HEK293 (cell line): ENCODE data around the gene ZFHX3.

Experiments used
- GLI4 ChIP-seq: fragments of 450-650 bp; formaldehyde crosslinking; IDR thresholded peaks from 2 replicates; pipeline ENCODE4 v1.5.1; 2016; ENCODE audit warnings: missing biosample characterization, missing genetic modification characterization
- GLIS1 ChIP-seq: fragments of 450-650 bp; formaldehyde crosslinking; IDR thresholded peaks from 2 replicates; pipeline ENCODE4 v1.5.1; 2016; ENCODE audit warnings: missing biosample characterization, missing genetic modification characterization
- KLF9 ChIP-seq: fragments of 450-650 bp; formaldehyde crosslinking; IDR thresholded peaks from 2 replicates; pipeline ENCODE4 v1.5.1; 2016; ENCODE audit warnings: missing biosample characterization, missing genetic modification characterization, low read depth
- PRDM1 ChIP-seq: fragments of 450-650 bp; formaldehyde crosslinking; IDR thresholded peaks from 2 replicates; pipeline ENCODE4; 2016; ENCODE audit warnings: missing biosample characterization, missing genetic modification characterization
- SCRT2 ChIP-seq: fragments of 450-650 bp; formaldehyde crosslinking; IDR thresholded peaks from 2 replicates; pipeline ENCODE4 v1.5.1; 2016; ENCODE audit warnings: missing biosample characterization, missing genetic modification characterization
- ZBTB8A ChIP-seq: fragments of 450-650 bp; formaldehyde crosslinking; IDR thresholded peaks from 2 replicates; pipeline ENCODE4 v1.5.1; 2016; ENCODE audit warnings: missing biosample characterization, missing genetic modification characterization
- ZEB2 ChIP-seq: fragments of 450-650 bp; formaldehyde crosslinking; IDR thresholded peaks from 2 replicates; pipeline ENCODE4 v1.5.1; 2016; ENCODE audit warnings: missing biosample characterization, missing genetic modification characterization
- ZFHX2 ChIP-seq: fragments of 450-650 bp; formaldehyde crosslinking; conservative IDR thresholded peaks from 2 replicates; pipeline ENCODE4 v1.5.1; 2016; ENCODE audit warnings: missing biosample characterization, missing genetic modification characterization
- ZNF121 ChIP-seq: fragments of 450-650 bp; formaldehyde crosslinking; IDR thresholded peaks from 2 replicates; pipeline ENCODE4 v1.5.1; 2016; ENCODE audit warnings: missing biosample characterization, missing genetic modification characterization
- ZNF366 ChIP-seq: fragments of 450-650 bp; formaldehyde crosslinking; conservative IDR thresholded peaks from 2 replicates; pipeline ENCODE4 v1.5.1; 2016; ENCODE audit warnings: missing biosample characterization, missing genetic modification characterization
- ZNF391 ChIP-seq: fragments of 450-650 bp; formaldehyde crosslinking; IDR thresholded peaks from 2 replicates; pipeline ENCODE4 v1.5.1; 2016; ENCODE audit warnings: low read depth, missing biosample characterization, missing genetic modification characterization, borderline replicate concordance
- ZNF394 ChIP-seq: fragments of 450-650 bp; formaldehyde crosslinking; IDR thresholded peaks from 2 replicates; pipeline ENCODE4 v1.5.1; 2016; ENCODE audit warnings: missing biosample characterization, missing genetic modification characterization, mild to moderate bottlenecking, moderate library complexity, borderline replicate concordance
- ZNF473 ChIP-seq: fragments of 450-650 bp; formaldehyde crosslinking; IDR thresholded peaks from 2 replicates; pipeline ENCODE4 v1.5.1; 2017; ENCODE audit warnings: missing biosample characterization, missing genetic modification characterization
- ZNF623 ChIP-seq: fragments of 450-650 bp; formaldehyde crosslinking; IDR thresholded peaks from 2 replicates; pipeline ENCODE4 v1.5.1; 2016; ENCODE audit warnings: missing biosample characterization, missing genetic modification characterization
- ZNF830 ChIP-seq: fragments of 450-650 bp; IDR thresholded peaks from 2 replicates; pipeline ENCODE4 v1.5.0; 2018; ENCODE audit warnings: missing biosample characterization, missing genetic modification characterization, low read depth, mild to moderate bottlenecking, moderate library complexity
- TF ChIP-seq, protein P1 (sequence below): fragments of 450-650 bp; formaldehyde crosslinking; IDR thresholded peaks from 2 replicates; pipeline ENCODE4 v1.5.1; 2017; ENCODE audit warnings: missing biosample characterization, missing genetic modification characterization
- TF ChIP-seq, protein P2 (sequence below): fragments of 450-650 bp; formaldehyde crosslinking; IDR thresholded peaks from 2 replicates; pipeline ENCODE4 v1.5.1; 2016; ENCODE audit warnings: missing biosample characterization, missing genetic modification characterization
- TF ChIP-seq, protein P3 (sequence below): fragments of 450-650 bp; formaldehyde crosslinking; IDR thresholded peaks from 2 replicates; pipeline ENCODE4 v1.5.1; 2016; ENCODE audit warnings: missing biosample characterization, missing genetic modification characterization, borderline replicate concordance
- TF ChIP-seq, protein P4 (sequence below): fragments of 450-650 bp; formaldehyde crosslinking; IDR thresholded peaks from 2 replicates; pipeline ENCODE4 v1.5.1; 2016; ENCODE audit warnings: missing biosample characterization, missing genetic modification characterization
- TF ChIP-seq, protein P5 (sequence below): fragments of 450-650 bp; formaldehyde crosslinking; IDR thresholded peaks from 2 replicates; pipeline ENCODE4 v1.5.1; 2016; ENCODE audit warnings: missing biosample characterization, missing genetic modification characterization, low read depth
- TF ChIP-seq, protein P6 (sequence below): fragments of 450-650 bp; formaldehyde crosslinking; IDR thresholded peaks from 2 replicates; pipeline ENCODE4 v1.5.1; 2016; ENCODE audit warnings: missing biosample characterization, missing genetic modification characterization
- TF ChIP-seq, protein P7 (sequence below): fragments of 450-650 bp; formaldehyde crosslinking; IDR thresholded peaks from 2 replicates; pipeline ENCODE4 v1.5.1; 2016; ENCODE audit warnings: missing biosample characterization, missing genetic modification characterization
- TF ChIP-seq, protein P8 (sequence below): fragments of 450-650 bp; formaldehyde crosslinking; IDR thresholded peaks from 2 replicates; pipeline ENCODE4 v1.5.1; 2016; ENCODE audit warnings: missing biosample characterization, missing genetic modification characterization

ZFHX3 gene

DNA sequence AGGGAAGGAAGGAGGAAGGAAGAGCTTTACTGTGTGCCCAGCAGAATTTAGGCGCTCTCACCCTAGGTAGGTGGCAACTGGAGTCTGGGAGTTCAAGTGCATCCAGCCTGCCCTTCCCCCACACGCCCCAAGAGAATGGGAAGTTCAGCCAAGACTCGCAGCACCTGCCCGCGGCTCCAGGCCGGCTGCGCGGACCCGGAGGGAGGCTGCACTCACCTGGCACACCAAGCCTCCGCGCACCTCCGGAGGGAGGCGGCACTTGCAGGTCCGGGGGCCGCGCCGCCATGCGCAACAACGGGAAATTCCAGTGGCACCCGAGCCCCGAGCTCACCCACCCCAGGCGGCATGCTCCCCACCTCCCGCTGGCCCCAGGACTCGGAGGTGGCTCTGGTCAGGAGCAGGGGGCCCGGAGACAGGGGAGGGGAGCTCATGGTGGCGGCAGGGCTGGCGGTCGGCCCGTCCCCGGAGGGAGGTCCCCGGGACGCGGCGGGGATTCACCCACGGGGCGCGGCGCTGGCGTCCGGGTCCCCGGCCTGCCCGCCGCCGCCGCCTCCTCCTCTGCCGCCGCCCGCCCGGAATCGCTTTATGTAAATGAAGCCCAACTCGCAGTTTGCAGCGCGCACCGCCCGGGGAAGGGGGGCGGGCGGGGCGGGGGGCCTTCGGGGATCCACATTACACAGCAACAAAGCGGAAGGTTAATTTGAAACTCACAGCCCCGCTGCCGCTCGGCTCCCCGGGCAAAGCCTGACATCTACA is at the start of gene ZFHX3 (continued):
- TF ChIP-seq, protein P1, sequence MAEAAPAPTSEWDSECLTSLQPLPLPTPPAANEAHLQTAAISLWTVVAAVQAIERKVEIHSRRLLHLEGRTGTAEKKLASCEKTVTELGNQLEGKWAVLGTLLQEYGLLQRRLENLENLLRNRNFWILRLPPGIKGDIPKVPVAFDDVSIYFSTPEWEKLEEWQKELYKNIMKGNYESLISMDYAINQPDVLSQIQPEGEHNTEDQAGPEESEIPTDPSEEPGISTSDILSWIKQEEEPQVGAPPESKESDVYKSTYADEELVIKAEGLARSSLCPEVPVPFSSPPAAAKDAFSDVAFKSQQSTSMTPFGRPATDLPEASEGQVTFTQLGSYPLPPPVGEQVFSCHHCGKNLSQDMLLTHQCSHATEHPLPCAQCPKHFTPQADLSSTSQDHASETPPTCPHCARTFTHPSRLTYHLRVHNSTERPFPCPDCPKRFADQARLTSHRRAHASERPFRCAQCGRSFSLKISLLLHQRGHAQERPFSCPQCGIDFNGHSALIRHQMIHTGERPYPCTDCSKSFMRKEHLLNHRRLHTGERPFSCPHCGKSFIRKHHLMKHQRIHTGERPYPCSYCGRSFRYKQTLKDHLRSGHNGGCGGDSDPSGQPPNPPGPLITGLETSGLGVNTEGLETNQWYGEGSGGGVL (tag by site-specific recombination) = peak; percentile 68
- TF ChIP-seq ZBTB8A (tag by site-specific recombination) = peak; percentile 69
- TF ChIP-seq, protein P2, sequence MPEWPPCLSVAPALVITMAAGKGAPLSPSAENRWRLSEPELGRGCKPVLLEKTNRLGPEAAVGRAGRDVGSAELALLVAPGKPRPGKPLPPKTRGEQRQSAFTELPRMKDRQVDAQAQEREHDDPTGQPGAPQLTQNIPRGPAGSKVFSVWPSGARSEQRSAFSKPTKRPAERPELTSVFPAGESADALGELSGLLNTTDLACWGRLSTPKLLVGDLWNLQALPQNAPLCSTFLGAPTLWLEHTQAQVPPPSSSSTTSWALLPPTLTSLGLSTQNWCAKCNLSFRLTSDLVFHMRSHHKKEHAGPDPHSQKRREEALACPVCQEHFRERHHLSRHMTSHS (tag by site-specific recombination) = no peak
- TF ChIP-seq, protein P3, sequence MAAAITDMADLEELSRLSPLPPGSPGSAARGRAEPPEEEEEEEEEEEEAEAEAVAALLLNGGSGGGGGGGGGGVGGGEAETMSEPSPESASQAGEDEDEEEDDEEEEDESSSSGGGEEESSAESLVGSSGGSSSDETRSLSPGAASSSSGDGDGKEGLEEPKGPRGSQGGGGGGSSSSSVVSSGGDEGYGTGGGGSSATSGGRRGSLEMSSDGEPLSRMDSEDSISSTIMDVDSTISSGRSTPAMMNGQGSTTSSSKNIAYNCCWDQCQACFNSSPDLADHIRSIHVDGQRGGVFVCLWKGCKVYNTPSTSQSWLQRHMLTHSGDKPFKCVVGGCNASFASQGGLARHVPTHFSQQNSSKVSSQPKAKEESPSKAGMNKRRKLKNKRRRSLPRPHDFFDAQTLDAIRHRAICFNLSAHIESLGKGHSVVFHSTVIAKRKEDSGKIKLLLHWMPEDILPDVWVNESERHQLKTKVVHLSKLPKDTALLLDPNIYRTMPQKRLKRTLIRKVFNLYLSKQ (tag by site-specific recombination) = no peak
- TF ChIP-seq GLIS1 = peak; percentile 85
- peak; percentile 81 for TF ChIP-seq ZNF366
- TF ChIP-seq, protein P4, sequence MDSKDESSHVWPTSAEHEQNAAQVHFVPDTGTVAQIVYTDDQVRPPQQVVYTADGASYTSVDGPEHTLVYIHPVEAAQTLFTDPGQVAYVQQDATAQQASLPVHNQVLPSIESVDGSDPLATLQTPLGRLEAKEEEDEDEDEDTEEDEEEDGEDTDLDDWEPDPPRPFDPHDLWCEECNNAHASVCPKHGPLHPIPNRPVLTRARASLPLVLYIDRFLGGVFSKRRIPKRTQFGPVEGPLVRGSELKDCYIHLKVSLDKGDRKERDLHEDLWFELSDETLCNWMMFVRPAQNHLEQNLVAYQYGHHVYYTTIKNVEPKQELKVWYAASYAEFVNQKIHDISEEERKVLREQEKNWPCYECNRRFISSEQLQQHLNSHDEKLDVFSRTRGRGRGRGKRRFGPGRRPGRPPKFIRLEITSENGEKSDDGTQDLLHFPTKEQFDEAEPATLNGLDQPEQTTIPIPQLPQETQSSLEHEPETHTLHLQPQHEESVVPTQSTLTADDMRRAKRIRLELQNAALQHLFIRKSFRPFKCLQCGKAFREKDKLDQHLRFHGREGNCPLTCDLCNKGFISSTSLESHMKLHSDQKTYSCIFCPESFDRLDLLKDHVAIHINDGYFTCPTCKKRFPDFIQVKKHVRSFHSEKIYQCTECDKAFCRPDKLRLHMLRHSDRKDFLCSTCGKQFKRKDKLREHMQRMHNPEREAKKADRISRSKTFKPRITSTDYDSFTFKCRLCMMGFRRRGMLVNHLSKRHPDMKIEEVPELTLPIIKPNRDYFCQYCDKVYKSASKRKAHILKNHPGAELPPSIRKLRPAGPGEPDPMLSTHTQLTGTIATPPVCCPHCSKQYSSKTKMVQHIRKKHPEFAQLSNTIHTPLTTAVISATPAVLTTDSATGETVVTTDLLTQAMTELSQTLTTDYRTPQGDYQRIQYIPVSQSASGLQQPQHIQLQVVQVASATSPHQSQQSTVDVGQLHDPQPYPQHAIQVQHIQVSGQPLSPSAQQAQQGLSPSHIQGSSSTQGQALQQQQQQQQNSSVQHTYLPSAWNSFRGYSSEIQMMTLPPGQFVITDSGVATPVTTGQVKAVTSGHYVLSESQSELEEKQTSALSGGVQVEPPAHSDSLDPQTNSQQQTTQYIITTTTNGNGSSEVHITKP (tag by site-specific recombination) = peak; percentile 62
- no peak for TF ChIP-seq ZNF473
- TF ChIP-seq ZFHX2 (tag by site-specific recombination) = peak; percentile 25; the same call in 1 of the 2 replicates
- no peak for TF ChIP-seq ZNF830 (tag by site-specific recombination)
- TF ChIP-seq KLF9 (tag by site-specific recombination) = 0 out of 2 replicates have a peak, but pooled peaks have one; percentile 19
- TF ChIP-seq ZNF623 = no peak
- peak; percentile 35; the same call in 1 of the 2 replicates for TF ChIP-seq SCRT2
- TF ChIP-seq, protein P5, sequence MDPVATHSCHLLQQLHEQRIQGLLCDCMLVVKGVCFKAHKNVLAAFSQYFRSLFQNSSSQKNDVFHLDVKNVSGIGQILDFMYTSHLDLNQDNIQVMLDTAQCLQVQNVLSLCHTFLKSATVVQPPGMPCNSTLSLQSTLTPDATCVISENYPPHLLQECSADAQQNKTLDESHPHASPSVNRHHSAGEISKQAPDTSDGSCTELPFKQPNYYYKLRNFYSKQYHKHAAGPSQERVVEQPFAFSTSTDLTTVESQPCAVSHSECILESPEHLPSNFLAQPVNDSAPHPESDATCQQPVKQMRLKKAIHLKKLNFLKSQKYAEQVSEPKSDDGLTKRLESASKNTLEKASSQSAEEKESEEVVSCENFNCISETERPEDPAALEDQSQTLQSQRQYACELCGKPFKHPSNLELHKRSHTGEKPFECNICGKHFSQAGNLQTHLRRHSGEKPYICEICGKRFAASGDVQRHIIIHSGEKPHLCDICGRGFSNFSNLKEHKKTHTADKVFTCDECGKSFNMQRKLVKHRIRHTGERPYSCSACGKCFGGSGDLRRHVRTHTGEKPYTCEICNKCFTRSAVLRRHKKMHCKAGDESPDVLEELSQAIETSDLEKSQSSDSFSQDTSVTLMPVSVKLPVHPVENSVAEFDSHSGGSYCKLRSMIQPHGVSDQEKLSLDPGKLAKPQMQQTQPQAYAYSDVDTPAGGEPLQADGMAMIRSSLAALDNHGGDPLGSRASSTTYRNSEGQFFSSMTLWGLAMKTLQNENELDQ (tag by site-specific recombination) = no peak
- TF ChIP-seq ZNF391 = 0 out of 2 replicates have a peak, but pooled peaks have one; percentile 22
- no peak for TF ChIP-seq ZNF121 (tag by site-specific recombination)
- TF ChIP-seq ZNF394 = no peak
- no peak for TF ChIP-seq GLI4 (tag by site-specific recombination)
- TF ChIP-seq, protein P6, sequence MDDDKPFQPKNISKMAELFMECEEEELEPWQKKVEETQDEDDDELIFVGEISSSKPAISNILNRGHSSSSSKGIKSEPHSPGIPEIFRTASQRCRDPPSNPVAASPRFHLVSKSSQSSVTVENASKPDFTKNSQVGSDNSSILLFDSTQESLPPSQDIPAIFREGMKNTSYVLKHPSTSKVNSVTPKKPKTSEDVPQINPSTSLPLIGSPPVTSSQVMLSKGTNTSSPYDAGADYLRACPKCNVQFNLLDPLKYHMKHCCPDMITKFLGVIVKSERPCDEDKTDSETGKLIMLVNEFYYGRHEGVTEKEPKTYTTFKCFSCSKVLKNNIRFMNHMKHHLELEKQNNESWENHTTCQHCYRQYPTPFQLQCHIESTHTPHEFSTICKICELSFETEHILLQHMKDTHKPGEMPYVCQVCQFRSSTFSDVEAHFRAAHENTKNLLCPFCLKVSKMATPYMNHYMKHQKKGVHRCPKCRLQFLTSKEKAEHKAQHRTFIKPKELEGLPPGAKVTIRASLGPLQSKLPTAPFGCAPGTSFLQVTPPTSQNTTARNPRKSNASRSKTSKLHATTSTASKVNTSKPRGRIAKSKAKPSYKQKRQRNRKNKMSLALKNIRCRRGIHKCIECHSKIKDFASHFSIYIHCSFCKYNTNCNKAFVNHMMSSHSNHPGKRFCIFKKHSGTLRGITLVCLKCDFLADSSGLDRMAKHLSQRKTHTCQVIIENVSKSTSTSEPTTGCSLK (tag by site-specific recombination) = no peak
- TF ChIP-seq, protein P7, sequence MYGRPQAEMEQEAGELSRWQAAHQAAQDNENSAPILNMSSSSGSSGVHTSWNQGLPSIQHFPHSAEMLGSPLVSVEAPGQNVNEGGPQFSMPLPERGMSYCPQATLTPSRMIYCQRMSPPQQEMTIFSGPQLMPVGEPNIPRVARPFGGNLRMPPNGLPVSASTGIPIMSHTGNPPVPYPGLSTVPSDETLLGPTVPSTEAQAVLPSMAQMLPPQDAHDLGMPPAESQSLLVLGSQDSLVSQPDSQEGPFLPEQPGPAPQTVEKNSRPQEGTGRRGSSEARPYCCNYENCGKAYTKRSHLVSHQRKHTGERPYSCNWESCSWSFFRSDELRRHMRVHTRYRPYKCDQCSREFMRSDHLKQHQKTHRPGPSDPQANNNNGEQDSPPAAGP (tag by site-specific recombination) = 0 out of 2 replicates have a peak, but pooled peaks have one; percentile 57
- TF ChIP-seq ZEB2 = peak; percentile 71
- TF ChIP-seq PRDM1 (tag by site-specific recombination) = peak; percentile 68
- TF ChIP-seq, protein P8, sequence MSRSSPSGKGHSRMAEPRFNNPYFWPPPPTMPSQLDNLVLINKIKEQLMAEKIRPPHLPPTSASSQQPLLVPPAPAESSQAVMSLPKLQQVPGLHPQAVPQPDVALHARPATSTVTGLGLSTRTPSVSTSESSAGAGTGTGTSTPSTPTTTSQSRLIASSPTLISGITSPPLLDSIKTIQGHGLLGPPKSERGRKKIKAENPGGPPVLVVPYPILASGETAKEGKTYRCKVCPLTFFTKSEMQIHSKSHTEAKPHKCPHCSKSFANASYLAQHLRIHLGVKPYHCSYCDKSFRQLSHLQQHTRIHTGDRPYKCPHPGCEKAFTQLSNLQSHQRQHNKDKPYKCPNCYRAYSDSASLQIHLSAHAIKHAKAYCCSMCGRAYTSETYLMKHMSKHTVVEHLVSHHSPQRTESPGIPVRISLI = no peak
